ENCODE data around the gene FEM1A.
"Not testable (repeated sequence)": the region's sequence is repeated elsewhere in the genome, so short reads cannot be mapped to it uniquely, and the experiment has no call there.

The FEM1A gene

DNA sequence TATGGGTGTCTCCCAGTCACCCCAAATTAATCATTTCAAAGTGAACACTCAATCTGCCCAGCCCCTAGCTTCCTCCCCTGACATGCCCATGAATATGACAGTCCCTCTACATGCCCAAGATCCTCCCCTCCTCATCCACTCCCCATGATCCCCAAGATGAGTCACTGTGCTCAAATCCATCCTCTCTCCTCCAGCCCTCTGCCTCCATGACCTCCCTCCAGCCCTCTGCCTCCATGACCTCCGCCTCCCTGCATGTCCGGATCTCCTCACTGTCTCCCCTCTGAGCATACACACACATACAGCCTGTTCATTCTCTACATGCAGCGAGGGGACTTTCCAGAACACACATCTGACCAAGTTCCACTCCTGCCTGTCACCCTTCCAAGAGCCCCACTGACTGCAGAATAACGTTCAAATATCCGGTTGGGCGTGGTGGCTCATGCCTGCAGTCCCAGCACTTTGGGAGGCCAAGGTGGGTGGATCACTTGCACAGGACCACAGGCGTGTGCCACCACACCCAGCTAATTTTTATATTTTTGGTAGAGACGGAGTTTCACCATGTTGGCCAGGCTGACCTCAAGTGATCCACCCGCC, 18.4 kb upstream of the FEM1A start:
- DNase-seq, result no peak

DNA sequence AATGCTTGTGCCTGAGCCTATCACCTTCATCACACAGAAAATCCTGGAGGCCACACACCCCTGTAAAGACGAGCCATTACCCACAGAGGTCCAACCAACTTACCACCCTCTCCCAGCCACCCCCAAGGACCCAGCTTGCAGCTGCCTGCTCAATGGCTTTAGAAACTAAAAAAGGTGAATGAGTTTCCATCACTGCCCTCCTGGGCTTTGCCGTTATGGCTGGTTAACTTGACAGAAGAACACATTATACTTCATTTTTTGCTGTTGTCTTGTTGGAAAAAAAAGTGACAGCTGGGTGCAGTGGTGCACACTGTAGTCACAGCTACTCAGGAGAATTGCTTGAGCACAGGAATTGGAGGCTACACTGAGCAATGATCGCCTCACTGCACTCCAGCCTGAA, 17.4 kb upstream of the FEM1A start:
- no peak for DNase-seq

DNA sequence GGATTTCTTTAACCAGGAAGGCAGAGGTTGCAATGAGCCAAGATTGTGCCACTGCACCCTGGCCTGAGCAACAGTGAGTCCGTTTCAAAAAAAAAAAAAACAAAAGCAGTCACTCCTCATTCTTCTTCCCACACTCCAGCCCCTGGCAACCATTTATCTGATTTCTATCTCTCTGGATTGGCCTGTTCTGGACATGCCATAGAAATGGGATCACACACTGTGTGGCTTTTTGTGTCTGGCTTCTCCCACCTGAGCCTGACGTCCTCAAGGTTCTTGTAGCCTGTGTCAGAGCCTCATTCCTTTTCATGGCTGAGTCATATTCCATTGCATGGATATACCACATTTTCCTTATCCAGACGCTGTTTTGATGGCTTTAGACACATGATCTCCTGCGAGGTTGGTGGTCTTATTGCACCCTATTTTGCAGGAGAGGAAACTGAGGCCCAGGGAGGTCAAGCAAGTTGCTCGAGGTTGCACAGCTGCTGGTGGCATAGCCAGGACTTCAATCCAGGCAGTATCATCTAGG, 15.8 kb upstream of the FEM1A start:
- no peak for DNase-seq

DNA sequence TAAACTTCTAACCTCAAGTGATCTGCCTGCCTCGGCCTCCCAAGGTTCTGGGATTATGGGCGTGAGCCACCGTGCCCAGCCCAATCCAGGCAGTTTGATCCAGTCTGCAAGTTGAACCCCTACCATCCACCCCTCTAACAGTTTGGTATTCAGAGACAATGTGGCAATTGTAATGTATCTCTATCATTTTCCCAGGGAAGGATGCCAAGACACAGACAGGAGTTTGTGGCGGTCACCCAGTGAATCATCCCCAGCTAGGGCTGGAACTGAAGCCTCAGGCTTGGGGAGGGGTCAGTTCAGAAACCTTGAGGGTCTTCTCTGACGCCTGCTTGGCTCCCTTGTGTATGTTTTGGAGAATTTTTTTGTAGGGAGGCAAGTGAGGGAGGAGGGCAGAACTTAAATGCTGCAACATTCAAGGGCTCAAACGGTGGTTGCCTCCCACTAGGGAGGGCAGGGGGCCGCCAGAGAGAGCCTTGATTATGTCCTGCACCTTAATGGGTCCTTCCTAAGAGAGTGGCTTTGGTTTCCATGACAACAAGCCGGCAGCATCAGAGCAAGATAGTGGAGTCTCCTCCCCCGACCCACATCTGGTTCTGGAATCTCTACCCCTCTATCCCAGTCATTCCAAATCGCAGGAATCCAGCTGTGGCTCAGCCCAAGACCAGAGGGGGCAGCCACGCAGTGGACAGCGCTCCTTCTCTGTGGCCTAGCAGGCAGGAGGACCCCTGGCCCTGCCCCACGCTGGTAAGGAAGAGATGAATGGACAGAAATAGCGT, 14.9 kb upstream of the FEM1A start:
- no peak for DNase-seq

DNA sequence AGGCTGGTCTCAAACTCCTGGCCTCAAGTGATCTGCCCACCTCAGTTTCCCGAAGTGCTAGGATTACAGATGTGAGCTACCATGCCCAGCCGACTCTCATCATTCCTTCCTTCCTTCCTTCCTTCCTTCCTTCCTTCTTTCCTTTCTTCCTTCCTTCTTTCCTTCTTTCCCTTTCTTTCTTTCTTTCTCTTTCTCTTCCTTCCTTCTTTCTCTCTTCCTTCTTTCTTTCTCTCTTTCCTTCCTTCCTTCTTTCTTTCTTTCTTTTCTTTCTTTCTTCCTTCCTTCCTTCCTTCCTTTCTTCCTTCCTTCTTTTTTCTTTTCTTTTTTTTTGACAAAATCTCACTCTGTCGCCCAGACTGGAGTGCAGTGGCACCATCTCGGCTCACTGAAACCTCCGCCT, 13.4 kb upstream of the FEM1A start:
- DNase-seq, result not testable (repeated sequence)

DNA sequence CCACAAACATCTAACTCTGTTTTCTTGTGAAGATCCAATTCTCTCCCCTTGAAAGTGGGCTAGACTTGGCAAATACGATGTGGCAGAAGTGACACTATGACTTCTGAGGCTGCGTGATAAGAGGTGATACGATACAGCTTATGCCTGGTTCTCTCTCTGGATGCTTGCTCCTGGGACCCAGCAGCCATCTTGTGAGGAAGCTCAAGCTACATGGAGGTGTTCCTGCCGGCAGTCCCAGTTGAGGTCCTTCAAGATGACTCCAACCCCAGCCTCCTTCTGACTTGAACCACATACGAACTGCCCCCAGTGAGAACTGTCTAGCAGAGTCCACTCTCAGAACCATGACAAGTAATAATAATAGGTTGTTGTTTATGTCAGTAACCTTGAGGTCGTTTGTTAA, 10.7 kb upstream of the FEM1A start:
- no peak for DNase-seq

DNA sequence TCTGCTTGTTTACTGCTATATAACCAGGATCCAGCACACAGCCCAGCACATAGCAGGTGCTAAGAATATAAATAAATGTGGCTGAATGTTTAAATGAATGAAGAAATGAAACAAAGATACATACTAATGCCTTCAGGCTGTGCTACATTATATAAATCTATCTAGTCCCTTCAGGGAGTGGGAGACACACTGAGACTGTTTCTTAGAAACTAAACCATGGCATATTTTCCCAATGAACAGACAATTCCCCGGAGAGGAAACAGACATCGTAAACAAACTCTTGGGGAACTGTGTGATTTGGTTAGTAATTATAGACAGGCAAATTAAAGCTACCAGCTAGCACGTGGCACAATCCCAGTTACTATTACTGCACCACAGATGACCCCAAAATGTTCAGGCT, 9.7 kb upstream of the FEM1A start:
- no peak for DNase-seq

DNA sequence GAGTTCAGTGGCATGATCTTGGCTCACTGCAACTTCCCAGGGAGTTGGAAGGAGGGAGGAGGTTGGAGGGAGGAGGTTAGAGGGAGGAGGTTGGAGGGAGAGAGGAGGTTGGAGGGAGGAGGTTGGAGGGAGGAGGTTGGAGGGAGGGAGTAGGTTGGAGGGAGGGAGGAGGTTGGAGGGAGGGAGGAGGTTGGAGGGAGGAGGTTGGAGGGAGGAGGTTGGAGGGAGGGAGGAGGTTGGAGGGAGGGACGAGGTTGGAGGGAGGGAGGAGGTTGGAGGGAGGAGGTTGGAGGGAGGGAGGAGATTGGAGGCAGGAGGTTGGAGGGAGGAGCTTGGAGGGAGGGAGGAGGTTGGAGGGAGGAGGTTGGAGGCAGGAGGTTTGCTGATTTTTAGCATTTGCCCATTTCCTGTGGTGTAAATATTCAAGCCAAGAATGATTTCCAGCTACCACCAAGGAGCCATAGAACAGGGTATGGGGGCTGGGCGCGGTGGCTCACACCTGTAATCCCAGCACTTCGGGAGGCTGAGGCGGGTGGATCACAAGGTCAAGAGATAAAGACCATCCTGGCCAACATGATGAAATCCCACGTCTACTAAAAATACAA, 5.0 kb upstream of the FEM1A start:
- not testable (repeated sequence) for DNase-seq

DNA sequence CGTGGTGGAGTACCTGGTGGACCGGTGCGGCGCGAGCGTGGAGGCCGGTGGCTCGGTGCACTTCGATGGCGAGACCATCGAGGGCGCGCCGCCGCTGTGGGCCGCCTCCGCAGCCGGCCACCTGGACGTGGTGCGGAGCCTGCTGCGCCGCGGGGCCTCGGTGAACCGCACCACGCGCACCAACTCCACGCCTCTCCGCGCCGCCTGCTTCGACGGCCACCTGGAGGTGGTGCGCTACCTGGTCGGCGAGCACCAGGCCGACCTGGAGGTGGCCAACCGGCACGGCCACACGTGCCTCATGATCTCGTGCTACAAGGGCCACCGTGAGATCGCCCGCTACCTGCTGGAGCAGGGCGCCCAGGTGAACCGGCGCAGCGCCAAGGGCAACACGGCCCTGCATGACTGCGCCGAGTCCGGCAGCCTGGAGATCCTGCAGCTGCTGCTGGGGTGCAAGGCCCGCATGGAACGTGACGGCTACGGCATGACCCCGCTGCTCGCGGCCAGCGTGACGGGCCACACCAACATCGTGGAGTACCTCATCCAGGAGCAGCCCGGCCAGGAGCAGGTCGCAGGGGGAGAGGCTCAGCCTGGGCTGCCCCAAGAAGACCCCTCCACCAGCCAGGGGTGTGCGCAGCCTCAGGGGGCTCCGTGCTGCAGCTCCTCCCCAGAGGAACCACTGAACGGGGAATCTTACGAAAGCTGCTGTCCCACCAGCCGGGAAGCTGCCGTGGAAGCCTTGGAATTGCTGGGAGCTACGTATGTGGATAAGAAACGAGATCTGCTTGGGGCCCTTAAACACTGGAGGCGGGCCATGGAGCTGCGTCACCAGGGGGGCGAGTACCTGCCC, 708 bp downstream of the FEM1A start:
- not testable (repeated sequence) for DNase-seq

DNA sequence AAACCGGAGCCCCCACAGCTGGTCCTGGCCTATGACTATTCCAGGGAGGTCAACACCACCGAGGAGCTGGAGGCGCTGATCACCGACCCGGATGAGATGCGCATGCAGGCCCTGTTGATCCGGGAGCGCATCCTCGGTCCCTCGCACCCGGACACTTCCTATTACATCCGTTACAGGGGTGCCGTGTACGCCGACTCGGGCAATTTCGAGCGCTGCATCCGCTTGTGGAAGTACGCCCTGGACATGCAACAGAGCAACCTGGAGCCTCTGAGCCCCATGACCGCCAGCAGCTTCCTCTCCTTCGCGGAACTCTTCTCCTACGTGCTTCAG, 1.3 kb downstream of the FEM1A start:
- not testable (repeated sequence) for DNase-seq

DNA sequence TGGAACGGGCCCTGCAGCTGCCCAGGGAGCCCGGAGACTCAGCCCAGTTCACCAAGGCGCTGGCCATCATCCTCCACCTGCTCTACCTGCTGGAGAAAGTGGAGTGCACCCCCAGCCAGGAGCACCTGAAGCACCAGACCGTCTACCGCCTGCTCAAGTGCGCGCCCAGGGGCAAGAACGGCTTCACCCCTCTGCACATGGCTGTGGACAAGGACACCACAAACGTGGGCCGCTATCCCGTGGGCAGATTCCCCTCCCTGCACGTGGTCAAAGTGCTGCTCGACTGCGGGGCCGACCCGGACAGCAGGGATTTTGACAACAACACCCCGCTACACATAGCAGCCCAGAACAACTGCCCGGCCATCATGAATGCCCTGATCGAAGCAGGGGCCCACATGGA, 1.7 kb downstream of the FEM1A start:
- not testable (repeated sequence) for DNase-seq

DNA sequence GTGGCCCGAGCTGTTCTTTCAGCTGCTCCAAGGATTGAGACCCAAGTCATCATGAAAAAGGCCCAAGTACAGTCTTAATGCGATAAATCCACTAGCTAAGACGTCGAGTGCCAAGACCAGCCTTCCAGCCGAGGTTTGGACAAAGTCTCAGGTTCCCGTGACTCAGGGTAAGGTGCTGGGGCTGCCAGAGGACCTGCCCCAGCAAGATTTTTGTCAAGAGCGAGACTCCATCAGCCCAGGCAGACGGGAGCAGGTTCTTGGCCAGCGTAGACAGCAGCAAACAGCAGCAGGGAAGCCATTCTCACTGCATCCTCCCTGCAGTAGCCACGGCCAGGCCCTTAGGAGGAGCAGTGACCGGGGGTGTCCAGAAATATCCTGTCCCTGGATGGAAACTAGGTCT, 3.4 kb downstream of the FEM1A start:
- no peak for DNase-seq

DNA sequence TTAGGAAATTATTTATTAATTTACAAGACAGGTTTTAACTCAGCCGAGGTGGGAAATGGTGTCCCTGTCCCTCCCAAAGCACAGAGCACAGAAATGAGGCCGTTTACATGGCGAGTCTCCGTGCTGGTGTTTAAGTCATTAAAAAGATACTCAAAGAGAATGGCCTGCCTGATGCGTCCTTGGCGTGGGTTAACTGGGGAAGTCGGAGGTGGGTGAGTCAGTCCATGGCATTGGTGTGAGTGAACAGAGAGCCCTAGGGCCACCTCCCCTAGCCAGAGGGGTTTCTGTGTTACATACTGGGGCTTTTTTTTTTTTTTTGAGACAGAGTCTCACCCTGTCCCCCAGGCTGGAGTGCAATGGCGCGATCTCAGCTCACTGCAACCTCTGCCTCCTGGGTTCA, 3.9 kb downstream of the FEM1A start:
- no peak for DNase-seq

DNA sequence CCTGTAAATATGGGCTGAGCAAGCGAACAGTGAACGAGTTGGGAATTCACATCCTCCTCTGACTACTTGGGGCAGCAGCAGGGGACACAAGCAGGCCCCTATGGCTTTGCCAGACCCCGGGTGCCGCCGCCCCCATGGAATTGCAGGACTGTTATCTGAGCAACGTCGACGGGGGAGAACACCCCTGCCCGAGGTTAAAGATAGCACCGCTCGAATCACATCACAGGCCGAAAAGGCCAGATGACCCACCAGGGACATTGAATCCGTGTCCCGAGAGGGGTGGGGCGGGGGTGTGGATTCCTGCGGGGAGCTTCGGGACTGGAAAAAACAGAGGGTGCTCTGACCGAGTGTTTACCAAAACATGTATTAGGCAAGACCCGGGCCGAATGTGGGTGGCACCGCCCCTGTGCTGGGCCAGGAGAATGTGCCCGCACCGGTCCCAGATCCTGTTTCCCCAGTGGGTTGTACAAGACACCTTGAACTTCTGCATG, 9.1 kb downstream of the FEM1A start:
- DNase-seq, result no peak

DNA sequence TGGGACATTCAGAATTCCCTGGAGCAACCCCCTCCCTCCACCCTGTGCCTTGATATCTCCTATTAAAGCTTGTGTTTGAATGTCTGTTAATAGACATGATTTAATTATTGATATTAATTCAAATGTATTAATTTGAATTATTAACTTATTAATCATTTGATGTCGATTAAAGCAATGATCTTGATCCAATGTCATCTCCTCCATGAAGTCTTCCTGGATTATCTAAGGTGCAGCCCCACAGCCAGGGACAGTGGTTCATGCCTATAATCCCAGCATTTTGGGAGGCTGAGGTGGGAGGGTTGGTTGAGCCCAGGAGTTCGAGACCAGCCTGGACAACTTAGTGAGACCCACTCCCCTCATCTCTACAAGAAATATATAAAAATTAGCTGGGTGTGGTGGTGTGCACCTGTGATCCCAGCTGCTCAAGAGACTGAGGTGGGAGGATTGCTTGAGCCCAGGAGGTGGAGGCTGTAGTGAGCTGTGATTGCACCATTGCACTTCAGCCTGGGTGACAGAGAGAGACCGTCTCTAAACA, 9.6 kb downstream of the FEM1A start:
- no peak for DNase-seq

DNA sequence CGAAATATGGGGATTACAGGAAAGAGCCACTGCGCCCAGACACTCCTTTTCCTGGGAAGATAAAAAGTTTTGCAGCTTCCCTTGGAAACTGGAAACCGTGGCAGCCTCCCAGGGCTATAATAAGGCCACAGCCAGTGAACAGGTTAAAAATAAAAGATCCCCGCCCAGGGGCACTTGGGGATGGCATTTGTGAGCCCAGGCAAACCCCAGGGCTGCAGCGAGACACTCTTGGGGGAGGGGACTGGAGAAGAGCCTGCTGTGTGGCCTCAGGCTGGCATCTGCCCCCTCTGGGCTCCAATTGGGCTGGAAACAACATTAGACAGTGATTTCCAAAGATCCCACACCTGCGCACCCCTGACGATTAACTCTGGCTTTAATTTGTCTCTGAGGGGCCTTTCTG, 11.2 kb downstream of the FEM1A start:
- no peak for DNase-seq

DNA sequence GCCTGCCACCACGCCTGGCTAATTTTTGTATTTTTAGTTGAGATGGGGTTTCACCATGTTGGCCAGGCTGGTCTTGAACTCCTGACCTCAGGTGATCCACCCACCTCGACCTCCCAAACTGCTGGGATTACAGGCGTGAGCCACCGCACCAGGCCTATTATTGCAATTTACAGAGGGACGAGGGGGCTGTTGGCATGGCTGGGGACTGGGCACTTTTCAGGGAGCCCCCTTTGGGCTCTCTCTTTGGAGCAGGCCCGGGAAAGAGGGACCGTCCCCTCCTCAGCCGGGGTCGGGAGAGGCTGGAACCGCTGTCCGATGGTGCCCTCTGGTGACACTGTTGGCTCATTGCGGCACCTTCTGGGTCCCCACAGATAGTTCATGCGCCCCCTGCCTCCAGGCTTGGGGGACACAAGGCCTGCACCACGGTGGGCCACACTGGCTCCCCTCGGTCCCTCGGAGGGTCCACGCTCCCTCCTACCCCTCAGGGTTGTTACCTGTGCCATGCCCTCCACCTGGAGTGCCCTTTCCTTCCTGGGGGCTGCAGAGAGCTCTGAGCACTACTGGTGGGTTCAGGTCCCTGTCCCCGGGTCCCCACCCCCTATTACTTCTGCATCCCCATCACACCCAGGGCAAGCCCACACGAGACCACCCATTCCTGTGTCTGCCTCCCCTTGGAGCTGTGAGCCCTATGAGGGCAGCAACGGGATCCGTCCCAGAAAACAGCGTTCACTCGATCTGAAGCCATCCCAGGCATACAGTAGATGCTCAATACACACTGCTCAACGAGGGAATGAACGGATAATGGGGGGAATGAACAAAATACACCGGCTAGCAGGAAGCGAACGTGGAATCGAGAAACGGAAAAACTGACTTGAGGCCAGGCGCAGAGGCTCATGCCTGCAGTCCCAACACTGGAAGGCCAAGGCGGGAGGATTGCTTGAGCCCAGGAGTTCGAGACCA, 12.5 kb downstream of the FEM1A start:
- peak; percentile 47 for DNase-seq

DNA sequence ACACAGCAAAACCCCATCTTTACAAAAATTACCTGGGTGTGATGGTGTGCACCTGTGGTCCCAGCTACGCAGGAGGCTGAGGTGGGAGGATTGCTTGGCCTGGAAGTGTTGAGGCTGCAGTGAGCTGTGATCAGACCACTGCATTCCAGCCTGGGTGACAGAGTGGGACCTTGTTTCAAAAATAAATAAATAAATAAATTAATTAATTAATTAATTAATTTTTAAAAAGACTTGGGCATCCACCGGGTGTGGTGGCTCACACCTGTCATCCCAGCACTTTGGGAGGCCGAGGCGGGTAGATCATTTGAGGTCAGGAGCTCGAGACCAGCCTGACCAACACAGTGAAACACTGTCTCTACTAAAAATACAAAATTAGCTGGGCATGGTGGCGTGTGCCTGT, 13.6 kb downstream of the FEM1A start:
- not testable (repeated sequence) for DNase-seq

DNA sequence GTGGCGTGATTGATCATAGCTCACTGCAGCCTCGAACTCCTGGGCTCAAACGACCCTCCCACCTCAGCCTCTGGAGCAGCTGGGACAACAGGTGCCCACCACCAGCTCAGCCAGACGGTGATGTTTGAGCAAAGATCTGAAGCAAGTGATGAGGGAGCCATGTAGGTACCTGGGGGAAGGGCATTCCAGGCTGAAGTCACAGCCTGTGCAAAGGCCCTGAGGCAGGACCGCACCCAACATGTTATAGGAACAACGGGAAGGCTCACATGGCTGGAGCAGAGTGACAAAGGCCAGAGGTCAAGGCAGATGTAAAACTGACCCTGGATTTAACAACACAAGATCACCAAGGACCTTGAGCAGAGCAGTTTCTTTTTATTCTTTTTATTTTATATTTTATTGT, 14.8 kb downstream of the FEM1A start:
- no peak for DNase-seq

DNA sequence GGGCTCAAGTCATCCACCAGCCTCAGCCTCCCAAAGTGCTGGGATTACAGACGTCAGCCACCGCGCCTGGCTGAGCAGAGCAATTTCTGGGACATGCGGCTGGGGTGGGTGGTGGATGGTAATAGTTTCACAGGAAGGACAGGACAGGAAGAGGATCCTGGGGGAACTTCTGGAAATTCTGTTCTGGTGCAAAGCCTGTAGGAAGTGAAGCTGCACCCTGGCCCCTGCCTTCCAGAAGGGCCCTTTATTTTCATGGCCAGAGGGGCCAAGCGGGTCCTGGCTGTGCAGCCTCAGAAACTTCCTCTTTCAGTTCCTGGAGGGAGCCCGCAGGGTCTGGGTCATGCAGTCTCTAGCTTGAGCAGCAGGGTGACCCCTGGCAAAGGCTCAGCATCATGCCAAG, 15.7 kb downstream of the FEM1A start:
- DNase-seq, result no peak
